IMR-90 (cell line): ENCODE results near the gene RIMOC1. TPM values are rescaled to one million over a fixed set of nuclear protein-coding genes. Genes with fewer than 3 reads are reported as not detected.

ENCODE experiments used
- ATAC-seq: fragments of 200-7000 bp; cut with Tn5 transposase; 2 replicates; pipeline ENCODE4 v1.9.1; 2020; ENCODE audit warnings: low read depth, mild to moderate bottlenecking, moderate library complexity
- BruUV-seq: library from RNA; stranded (reverse); fragments of 400-500 nt; replicated peaks from 2 replicates; lab custom pipeline; 2021; lab: Mats Ljungman, UMichigan
- CTCF ChIA-PET: fragments of 300-600 bp; formaldehyde crosslinking; extraction: SDS; loops from one replicate; lab custom pipeline; 2021; ENCODE audit warnings: antibody characterized with exemption; lab: Yijun Ruan, JAX
- POLR2A ChIA-PET: fragments of 300-600 bp; sonication (Branson Sonifier 250); formaldehyde crosslinking; loops from one replicate; lab custom pipeline; 2022; ENCODE audit warnings: antibody characterized with exemption; ENCODE audit not compliant: unreplicated experiment; lab: Charles Lee
- DNase-seq: peaks from one replicate; pipeline ENCODE4 v3.0.0; 2013
- H2AFZ ChIP-seq: replicated peaks from 2 replicates; pipeline ENCODE3; 2013; ENCODE audit warnings: low read length, mild to moderate bottlenecking; ENCODE audit not compliant: poor library complexity
- H2AK5ac ChIP-seq: 2 replicates; pipeline ENCODE4 v1.6.1; 2013; ENCODE audit warnings: low read depth, low read length, inconsistent platforms
- H2AK9ac ChIP-seq: replicated peaks from 2 replicates; pipeline ENCODE3; 2013; ENCODE audit warnings: mild to moderate bottlenecking, low read depth, low read length, moderate library complexity; ENCODE audit not compliant: poor library complexity
- H2BK120ac ChIP-seq: 2 replicates; pipeline ENCODE4 v1.6.1; 2013; ENCODE audit warnings: low read depth, low read length, inconsistent platforms
- H2BK15ac ChIP-seq: 3 replicates; pipeline ENCODE4 v1.6.1; 2013; ENCODE audit warnings: low read depth, low read length, inconsistent platforms
- H2BK20ac ChIP-seq: 2 replicates; pipeline ENCODE4 v1.6.1; 2013; ENCODE audit warnings: low read depth, mild to moderate bottlenecking, inconsistent platforms, low read length, moderate library complexity
- H2BK5ac ChIP-seq: 2 replicates; pipeline ENCODE4 v1.6.1; 2013; ENCODE audit warnings: mild to moderate bottlenecking, low read depth, low read length, inconsistent platforms; ENCODE audit not compliant: poor library complexity, severe bottlenecking
- H3K14ac ChIP-seq: replicated peaks from 2 replicates; pipeline ENCODE4 v1.6.1; 2013; ENCODE audit warnings: low read depth, low read length, inconsistent platforms
- H3K18ac ChIP-seq: 2 replicates; pipeline ENCODE4 v1.6.1; 2013; ENCODE audit warnings: low read depth, low read length, control low read depth
- H3K23ac ChIP-seq: 2 replicates; pipeline ENCODE4 v1.6.1; 2013; ENCODE audit warnings: low read depth, low read length, inconsistent platforms
- H3K27ac ChIP-seq: 2 replicates; pipeline ENCODE4 v1.5.1; 2013; ENCODE audit warnings: mild to moderate bottlenecking, control low read depth, low read length; ENCODE audit not compliant: insufficient read depth
- H3K27me3 ChIP-seq: 2 replicates; pipeline ENCODE4 v1.6.1; 2013; ENCODE audit warnings: low read length; ENCODE audit not compliant: control insufficient read depth, insufficient read depth
- H3K36me3 ChIP-seq: 2 replicates; pipeline ENCODE4 v1.6.1; 2013; ENCODE audit warnings: low read length, mixed read lengths; ENCODE audit not compliant: control insufficient read depth, insufficient read depth
- H3K4ac ChIP-seq: 2 replicates; pipeline ENCODE4 v1.6.1; 2013; ENCODE audit warnings: low read depth, low read length, inconsistent platforms
- H3K4me1 ChIP-seq: 2 replicates; pipeline ENCODE4 v1.6.1; 2013; ENCODE audit warnings: low read length, mixed read lengths; ENCODE audit not compliant: control insufficient read depth, insufficient read depth
- H3K4me2 ChIP-seq: 2 replicates; pipeline ENCODE4 v1.6.1; 2013; ENCODE audit warnings: low read depth, mild to moderate bottlenecking, control low read depth, low read length, moderate library complexity
- H3K4me3 ChIP-seq: 2 replicates; pipeline ENCODE4 v1.5.1; 2013; ENCODE audit warnings: low read depth, mild to moderate bottlenecking, control low read depth, low read length, moderate library complexity; ENCODE audit not compliant: insufficient read depth
- H3K56ac ChIP-seq: 2 replicates; pipeline ENCODE4 v1.6.1; 2013; ENCODE audit warnings: low read length, inconsistent platforms; ENCODE audit not compliant: insufficient read depth; ENCODE audit errors: extremely low read depth
- H3K79me1 ChIP-seq, 2 experiments: 2 replicates each; pipeline ENCODE4 v1.6.1; 2013; ENCODE audit warnings: low read length in 2 of 2, inconsistent platforms in 1 of 2, low read depth in 1 of 2
- H3K9ac ChIP-seq: 2 replicates; pipeline ENCODE4 v1.6.1; 2013; ENCODE audit warnings: low read depth, low read length, control low read depth
- H3K9me1 ChIP-seq: 2 replicates; pipeline ENCODE4 v1.6.1; 2013; ENCODE audit warnings: low read length, inconsistent platforms; ENCODE audit not compliant: insufficient read depth
- H3K9me3 ChIP-seq: 2 replicates; pipeline ENCODE4 v1.6.1; 2013; ENCODE audit warnings: low read length; ENCODE audit not compliant: control insufficient read depth, insufficient read depth
- H4K20me1 ChIP-seq: 2 replicates; pipeline ENCODE4 v1.6.1; 2013; ENCODE audit warnings: low read length, inconsistent platforms; ENCODE audit not compliant: insufficient read depth
- H4K5ac ChIP-seq: 2 replicates; pipeline ENCODE4 v1.6.1; 2013; ENCODE audit warnings: mild to moderate bottlenecking, low read depth, low read length, control low read depth
- H4K8ac ChIP-seq, 2 experiments: 2 replicates each; pipeline ENCODE4 v1.6.1; 2013; ENCODE audit warnings: low read depth in 2 of 2, low read length in 2 of 2, control low read depth in 1 of 2, inconsistent platforms in 1 of 2
- H4K91ac ChIP-seq: 2 replicates; pipeline ENCODE4 v1.6.1; 2013; ENCODE audit warnings: low read depth, low read length, inconsistent platforms; ENCODE audit not compliant: insufficient read depth
- FOS ChIP-seq: fragments of 150-350 bp; IDR thresholded peaks from 2 replicates; pipeline ENCODE4 v1.6.1; 2016; ENCODE audit warnings: low read depth, low read length
- NFE2L2 ChIP-seq: fragments of 150-350 bp; IDR thresholded peaks from 2 replicates; pipeline ENCODE4 v1.6.1; 2016; ENCODE audit warnings: low read depth, mild to moderate bottlenecking, low read length
- RFX5 ChIP-seq: IDR thresholded peaks from 2 replicates; pipeline ENCODE4 v1.8.0; 2012; ENCODE audit warnings: low read depth, mild to moderate bottlenecking, low read length, moderate library complexity
- whole genome bisulfite sequencing, 2 experiments: methylation state at CpG; one replicate each; pipeline versions ENCODE4 v1.1.5 to v1.1.7; 2013; ENCODE audit warnings: missing lambda C conversion rate in 2 of 2; ENCODE audit not compliant: insufficient read length in 1 of 2; ENCODE audit errors: extremely low coverage in 2 of 2; 5-methylcytosine and 5-hydroxymethylcytosine counted together
- dilution Hi-C: fragments of 300-500 bp; cut with HindIII; formaldehyde crosslinking; loops from one replicate; pipeline ENCODE4 v1.14.3; 2018; ENCODE audit warnings: low sequenced_read_pairs; ENCODE audit not compliant: unreplicated experiment
- in situ Hi-C: fragments of 300-500 bp; cut with MboI; formaldehyde crosslinking; loops from 3 replicates; pipeline ENCODE4 v1.14.3; 2019; ENCODE audit warnings: low sequenced_read_pairs, inconsistent platforms, mixed read lengths
- intact Hi-C: fragments of 100-400 bp; cut with micrococcal nuclease; formaldehyde crosslinking; loops from 2 replicates; pipeline ENCODE4 v1.10.0; 2022
- polyA plus RNA-seq, 3 experiments: library from polyadenylated mRNA; depleted of rRNA; stranded (reverse); fragments of >200 nt; gene quantifications; 2 replicates each; pipeline ENCODE4 v1.2.3, GENCODE V29; 2012; ENCODE audit warnings: low replicate concordance in 1 of 3
- total RNA-seq: library from RNA; depleted of rRNA; stranded (reverse); fragments of >200 nt; gene quantifications from 2 replicates; pipeline ENCODE4 v1.2.3, GENCODE V29; 2012
- TF ChIP-seq, protein P1 (sequence below): fragments of 150-350 bp; IDR thresholded peaks from 2 replicates; pipeline ENCODE4 v1.6.1; 2016; ENCODE audit warnings: low read depth, mild to moderate bottlenecking, low read length, moderate library complexity, borderline replicate concordance
- TF ChIP-seq, protein P2 (sequence below): fragments of 150-350 bp; IDR thresholded peaks from 2 replicates; pipeline ENCODE4 v1.6.1; 2017; ENCODE audit warnings: mild to moderate bottlenecking, antibody characterized with exemption, low read length, low read depth

The RIMOC1 gene
- total and polyA plus RNA-seq, 2 of the 4 experiments (the other 2 are of a cell fraction), result 4.1 to 9.0 TPM

DNA sequence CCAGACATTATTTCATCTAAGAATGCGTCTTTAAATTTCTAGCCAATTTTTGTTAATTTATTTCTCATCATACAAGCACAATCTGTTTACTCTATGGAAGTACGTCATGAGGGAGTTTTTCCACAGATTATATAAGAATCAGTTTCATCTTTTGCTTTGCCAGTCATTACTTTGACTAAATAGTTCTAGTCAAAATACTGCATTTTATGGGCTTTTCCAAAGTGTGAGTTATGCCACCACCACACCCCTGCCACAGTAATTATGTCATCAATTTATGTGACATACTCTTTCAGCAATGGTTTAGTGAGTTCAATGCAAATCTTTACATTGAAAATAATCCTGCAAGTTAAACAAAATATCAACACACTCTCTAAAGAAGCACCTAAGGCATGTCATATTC is 2.0 kb downstream of the RIMOC1 start:
- Histone ChIP-seq H3K79me1 (peaks cover 11 to 23% of the 10 kb centered on the region in 2 experiments; a peak in 2 of 4 replicates), H3K56ac (no peak overlapping the region), H2AK9ac (no peak overlapping the region), H3K18ac (no peak overlapping the region), H2BK5ac (no peak overlapping the region), H2BK20ac (no peak overlapping the region), H3K4ac (no peak overlapping the region), H3K4me1 (no peaks in the 10 kb centered on the region; the same call in 1 of the 2 replicates), H2AFZ (no peak overlapping the region), H4K5ac (no peak overlapping the region), H3K9me3 (no peaks in the 10 kb centered on the region), H3K9ac (no peak overlapping the region), H3K4me3 (no peak overlapping the region), H3K4me2 (no peak overlapping the region), H3K27ac (no peak overlapping the region), H4K8ac (no peak overlapping the region), H3K14ac (no peak overlapping the region), H4K20me1 (no peaks in the 10 kb centered on the region; the same call in 1 of the 2 replicates), H2BK15ac (no peak overlapping the region), H3K23ac (no peak overlapping the region), H2BK120ac (no peak overlapping the region), H3K27me3 (no peaks in the 10 kb centered on the region), H2AK5ac (no peak overlapping the region), H3K36me3 (peaks cover 10% of the 10 kb centered on the region), H3K9me1 (no peaks in the 10 kb centered on the region; the same call in 1 of the 2 replicates), H4K91ac (no peak overlapping the region)
- POLR2A ChIA-PET, result no interaction called here
- DNase-seq (no peak), ATAC-seq (no peak)
- in situ Hi-C loops, result no loop called here
- CTCF ChIA-PET, result no interaction called here
- dilution Hi-C loops, result no loop called here
- BruUV-seq, result no TSS peak
- intact Hi-C loops, result no loop called here
- no CpG with 5 or more reads among the region's 2 CpGs for WGBS, 2 experiments
- TF ChIP-seq, protein P1, sequence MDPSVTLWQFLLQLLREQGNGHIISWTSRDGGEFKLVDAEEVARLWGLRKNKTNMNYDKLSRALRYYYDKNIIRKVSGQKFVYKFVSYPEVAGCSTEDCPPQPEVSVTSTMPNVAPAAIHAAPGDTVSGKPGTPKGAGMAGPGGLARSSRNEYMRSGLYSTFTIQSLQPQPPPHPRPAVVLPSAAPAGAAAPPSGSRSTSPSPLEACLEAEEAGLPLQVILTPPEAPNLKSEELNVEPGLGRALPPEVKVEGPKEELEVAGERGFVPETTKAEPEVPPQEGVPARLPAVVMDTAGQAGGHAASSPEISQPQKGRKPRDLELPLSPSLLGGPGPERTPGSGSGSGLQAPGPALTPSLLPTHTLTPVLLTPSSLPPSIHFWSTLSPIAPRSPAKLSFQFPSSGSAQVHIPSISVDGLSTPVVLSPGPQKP, result no peak
- TF ChIP-seq RFX5 (no peak), NFE2L2 (no peak), FOS (no peak)
- TF ChIP-seq, protein P2, sequence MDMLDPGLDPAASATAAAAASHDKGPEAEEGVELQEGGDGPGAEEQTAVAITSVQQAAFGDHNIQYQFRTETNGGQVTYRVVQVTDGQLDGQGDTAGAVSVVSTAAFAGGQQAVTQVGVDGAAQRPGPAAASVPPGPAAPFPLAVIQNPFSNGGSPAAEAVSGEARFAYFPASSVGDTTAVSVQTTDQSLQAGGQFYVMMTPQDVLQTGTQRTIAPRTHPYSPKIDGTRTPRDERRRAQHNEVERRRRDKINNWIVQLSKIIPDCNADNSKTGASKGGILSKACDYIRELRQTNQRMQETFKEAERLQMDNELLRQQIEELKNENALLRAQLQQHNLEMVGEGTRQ, result no peak
